Fibroblast of pulmonary artery (primary cell): Measurements from ENCODE around the gene MTA2.

Source experiments
- DNase-seq: peaks from one replicate; pipeline ENCODE4 v3.0.0-alpha.2; 2010; ENCODE audit warnings: low read depth
- H3K4me3 ChIP-seq: replicated peaks from 2 replicates; pipeline ENCODE4 v1.5.1; 2011; ENCODE audit warnings: low read depth, mild to moderate bottlenecking, control low read depth, low read length, moderate library complexity
- CTCF ChIP-seq: IDR thresholded peaks from 2 replicates; pipeline ENCODE4 v1.5.1; 2011; ENCODE audit warnings: mild to moderate bottlenecking, control low read depth, low read length, inconsistent platforms; ENCODE audit errors: missing control alignments

The MTA2 gene

GRCh38 chr11:62605902-62606301 lies 4.2 kb upstream of the MTA2 start:
- no peak for TF ChIP-seq CTCF
- no peak overlapping the region for H3K4me3 ChIP-seq
- no peak for DNase-seq

GRCh38 chr11:62605467-62605866 lies 3.8 kb upstream of the MTA2 start:
- DNase-seq: no peak
- no peak for TF ChIP-seq CTCF
- no peak overlapping the region for H3K4me3 ChIP-seq

GRCh38 chr11:62604460-62605120 lies 2.9 kb upstream of the MTA2 start:
- peak; percentile 21 for DNase-seq
- TF ChIP-seq CTCF: no peak
- H3K4me3 ChIP-seq: no peak overlapping the region

GRCh38 chr11:62603776-62604299 lies 2.2 kb upstream of the MTA2 start:
- H3K4me3 ChIP-seq: no peak overlapping the region
- DNase-seq: no peak
- no peak for TF ChIP-seq CTCF

- TF ChIP-seq CTCF: no peak
- no peak for DNase-seq
- no peak overlapping the region for H3K4me3 ChIP-seq
Observed at GRCh38 chr11:62603072-62603408, 1.4 kb upstream of the MTA2 start.

- DNase-seq: peak; percentile 48
- TF ChIP-seq CTCF: no peak
- H3K4me3 ChIP-seq: peak overlapping the region; percentile 92
Observed at GRCh38 chr11:62602141-62603071, 741 bp upstream of the MTA2 start.
